NCI-H2107 (cell line): ENCODE results near the gene PRKCE.
"Not testable (repeated sequence)": the region's sequence is repeated elsewhere in the genome, so short reads cannot be mapped to it uniquely, and the experiment has no call there.

Source experiments
- DNase-seq: peaks from one replicate; lab custom pipeline; 2025; lab: John Stamatoyannopoulos, UW

PRKCE gene

DNA sequence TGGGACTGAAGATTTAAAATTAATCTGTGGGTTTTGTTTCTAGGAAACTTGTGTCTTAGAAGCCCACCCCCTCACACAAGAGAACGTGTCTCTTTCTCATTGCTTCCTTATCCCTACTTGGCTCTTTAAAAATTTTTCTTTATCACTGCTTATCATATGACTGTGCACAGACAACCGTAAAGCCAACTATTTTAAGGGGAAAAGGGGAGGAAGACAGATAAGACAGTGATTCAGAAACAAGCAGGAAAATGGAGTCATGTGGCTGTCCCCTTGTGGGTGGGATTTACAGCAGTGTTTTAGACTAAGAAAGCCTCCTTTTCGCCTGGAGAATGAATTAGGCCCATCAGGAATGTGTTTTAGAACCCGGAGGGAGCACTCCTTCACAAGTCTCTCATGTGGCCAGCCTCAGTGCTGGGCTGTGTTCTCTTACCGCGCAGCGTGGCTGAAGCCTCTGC, 17.6 kb downstream of the PRKCE start:
- DNase-seq: no peak

DNA sequence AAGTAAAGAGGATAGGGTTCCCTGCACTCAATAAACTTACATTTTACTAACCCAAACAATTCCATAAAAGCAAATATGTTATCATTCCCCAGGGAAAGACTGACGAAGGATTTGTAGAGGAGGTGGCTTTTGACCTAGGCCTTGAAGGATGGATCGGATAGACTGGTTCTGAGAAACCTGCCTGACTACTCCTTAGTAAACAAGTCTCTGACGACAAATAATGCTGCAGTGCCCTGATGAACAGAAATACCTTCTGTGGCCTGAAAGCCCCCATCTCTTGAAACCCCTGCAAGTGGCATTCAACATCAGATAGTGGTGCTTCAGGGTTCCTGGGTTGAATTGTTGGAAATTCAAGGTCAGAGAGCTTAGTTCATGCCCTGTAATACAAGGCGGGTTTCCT, 19.2 kb downstream of the PRKCE start:
- no peak for DNase-seq

DNA sequence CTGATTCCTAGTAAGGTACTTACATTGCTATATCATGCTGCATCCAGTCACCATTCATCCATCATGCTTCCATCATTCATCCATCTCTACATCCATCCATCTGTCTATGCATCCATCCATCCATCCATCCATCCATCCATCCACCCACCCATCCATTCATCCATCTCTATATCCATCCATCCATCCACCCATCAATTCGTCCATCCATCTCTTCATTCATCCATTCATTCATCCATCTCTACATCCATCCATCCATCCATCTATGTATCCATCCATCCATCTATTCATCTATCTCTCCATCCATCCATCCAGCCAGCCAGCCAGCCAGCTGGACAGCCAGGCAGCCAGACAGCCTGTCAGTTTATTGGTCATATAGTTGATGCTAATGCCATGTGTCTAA, 20.7 kb downstream of the PRKCE start:
- DNase-seq: no peak

DNA sequence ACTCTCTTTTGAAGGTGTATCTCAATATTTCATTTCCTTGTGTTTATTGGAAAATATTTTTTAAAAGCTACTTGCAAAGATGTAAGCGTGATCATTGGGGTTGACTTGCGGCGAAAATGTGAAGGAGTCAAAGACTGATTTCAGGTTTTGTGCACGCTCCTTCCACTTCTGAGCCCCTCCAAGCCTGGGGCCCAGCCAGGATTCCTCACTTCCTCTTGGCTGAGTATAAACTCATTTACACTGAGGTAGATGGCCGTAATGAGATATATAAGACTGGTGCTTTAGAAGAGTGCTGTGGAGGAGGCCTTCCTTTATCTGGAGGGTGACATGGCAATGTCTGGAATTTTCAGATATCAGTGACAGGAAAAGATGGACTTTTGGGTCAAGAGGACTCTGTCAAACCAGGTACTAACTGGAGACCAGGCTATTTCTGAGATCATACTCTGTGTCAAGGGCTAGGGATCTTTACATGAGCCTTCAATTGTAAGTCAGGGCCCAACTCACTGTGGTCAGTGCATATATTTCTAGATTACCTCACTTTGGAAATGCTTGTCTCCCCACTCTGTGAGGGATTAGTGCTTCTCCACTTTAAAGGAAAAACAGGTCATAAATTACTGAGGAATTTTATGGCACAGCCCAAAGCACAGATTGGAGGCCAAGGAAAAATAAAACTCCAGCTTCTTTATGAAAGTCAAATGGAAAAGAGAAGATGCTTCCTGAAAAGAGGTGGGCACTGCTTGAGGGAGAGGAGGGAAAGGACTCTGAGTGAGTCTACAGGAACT, 22.8 kb downstream of the PRKCE start:
- DNase-seq: no peak

DNA sequence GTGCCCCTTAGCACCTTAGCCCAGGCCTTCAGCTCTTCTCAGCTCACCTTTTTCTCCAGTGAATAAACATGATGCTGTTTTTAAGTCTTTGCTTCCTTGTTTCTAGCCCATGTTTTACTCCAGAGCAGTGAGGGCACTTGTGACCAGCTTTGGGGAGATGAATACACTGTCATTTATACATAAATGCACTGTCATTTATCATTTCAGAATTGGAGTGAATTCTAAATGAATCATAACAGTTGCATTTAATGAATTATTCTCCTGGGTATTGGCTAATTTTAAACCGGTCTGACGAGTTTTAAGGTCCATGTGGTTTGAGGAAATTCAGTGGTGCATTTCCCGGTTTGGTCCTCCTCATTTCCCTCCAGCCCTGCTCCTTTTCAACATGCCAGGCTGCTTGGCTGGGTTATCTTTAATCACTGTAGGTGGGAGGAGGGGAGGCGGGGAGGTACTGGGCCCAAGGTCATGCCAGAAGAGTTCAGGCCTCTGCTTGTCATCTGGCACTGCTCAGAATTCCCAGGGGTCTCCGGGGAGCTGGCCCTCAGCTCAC, 23.9 kb downstream of the PRKCE start:
- DNase-seq: no peak

DNA sequence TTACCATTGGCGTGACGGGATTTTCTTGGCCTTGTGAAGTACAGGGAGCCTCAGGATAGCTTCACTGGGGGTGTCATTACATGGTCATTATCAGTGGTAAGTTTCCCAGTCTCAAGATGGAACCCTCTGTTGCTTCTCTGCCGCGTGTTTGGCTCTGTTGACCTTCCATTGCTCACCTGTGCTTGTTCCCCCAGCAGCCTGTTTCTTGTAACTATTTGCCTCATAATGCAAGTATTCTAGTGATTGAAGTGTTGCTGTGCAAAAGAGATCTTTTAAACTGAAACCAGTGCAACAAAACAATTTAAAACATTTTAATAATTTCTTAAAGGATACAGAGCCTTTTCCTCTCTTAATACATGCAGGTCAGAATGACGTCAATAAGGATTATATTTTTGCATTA, 24.6 kb downstream of the PRKCE start:
- no peak for DNase-seq

DNA sequence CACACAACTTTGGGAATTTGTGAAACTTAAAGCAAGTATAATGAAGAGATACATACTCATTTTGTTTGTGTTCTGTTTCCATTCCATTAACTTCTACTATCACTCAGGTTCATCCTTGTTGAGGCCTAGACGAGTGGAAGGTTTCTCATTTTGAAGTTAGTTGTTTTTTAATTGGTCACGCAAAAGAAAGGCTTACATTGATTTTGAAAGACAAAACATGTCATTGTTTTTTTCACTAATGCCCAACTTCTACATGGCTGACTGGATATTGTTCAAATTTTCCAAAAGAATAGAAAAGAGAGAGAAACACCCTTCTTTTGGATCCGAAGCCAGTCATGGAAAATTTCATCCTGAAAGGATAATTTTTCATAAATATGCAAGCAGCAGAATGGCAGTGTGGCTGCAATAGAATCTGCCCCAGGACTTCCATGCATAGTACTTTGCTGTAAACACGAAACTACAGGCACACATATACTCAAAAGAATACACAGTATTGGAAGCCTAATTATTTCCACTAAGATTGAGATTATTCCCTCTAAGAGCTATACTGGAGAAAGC, 27.4 kb downstream of the PRKCE start:
- DNase-seq: no peak

DNA sequence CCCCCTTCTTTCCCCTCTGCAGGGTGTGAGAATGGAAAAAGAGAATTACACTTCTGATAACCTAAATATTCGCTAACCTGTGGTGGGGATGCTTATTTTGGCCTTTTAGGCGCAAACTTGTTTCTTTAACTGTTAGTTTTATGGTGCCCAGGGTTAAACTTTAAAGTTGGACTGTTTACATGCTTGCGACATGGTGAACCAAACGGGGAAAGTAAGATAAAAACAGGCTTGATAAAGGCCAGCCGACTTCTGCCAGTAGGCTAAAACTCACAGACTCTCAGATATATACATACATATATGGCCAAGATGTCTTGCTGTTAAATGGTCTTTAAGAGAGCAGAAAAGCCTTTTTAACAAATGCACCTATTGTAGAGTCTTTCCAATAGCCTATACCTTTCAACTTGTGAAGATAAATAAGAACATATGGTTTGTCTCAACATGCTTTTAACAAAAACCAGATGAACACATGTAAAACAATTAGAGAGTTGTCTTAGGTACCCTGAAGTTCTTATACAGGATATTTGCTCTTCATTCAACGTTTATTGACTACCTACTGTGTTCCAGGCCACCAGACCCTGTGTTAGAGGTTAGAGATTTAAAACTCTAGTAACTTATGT, 29.0 kb downstream of the PRKCE start:
- DNase-seq: no peak

DNA sequence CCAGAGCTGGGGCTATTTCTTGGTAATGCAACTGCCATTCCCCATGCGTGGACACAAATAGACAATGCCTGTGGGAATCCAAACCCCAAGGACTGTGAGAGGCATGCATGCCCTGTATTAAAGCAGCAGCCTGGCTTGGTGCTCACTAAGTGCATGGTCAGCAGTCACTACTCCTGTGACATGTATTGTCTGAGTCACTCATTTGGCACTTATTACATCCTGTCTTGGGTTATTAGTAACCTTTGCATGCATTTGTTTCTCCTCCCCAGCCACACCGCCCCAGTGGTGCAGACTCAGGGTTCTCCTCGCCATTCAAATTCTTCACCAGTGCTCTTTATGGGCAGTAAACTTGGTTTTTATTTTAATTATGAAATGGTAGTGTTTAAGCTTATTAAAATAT, 30.2 kb downstream of the PRKCE start:
- no peak for DNase-seq

DNA sequence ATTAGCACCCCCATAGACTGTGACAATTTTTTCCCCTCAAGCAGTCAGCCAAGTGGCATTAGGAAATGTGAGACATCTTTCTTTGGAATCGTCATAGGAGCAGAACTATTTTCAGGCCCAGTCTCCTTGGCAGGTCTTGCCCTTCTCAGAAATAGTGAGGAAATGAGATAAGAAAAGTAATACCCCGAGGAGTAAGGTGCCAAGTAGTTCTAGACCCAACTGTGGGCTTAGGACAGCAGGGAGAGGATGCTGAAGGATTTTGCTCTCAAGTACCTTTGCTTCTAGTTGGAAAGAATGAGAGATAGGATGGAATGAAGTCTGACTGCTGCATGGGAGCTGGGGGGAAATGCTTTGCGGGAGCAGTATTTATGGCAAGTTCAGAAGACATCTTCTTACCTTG, 31.8 kb downstream of the PRKCE start:
- no peak for DNase-seq

DNA sequence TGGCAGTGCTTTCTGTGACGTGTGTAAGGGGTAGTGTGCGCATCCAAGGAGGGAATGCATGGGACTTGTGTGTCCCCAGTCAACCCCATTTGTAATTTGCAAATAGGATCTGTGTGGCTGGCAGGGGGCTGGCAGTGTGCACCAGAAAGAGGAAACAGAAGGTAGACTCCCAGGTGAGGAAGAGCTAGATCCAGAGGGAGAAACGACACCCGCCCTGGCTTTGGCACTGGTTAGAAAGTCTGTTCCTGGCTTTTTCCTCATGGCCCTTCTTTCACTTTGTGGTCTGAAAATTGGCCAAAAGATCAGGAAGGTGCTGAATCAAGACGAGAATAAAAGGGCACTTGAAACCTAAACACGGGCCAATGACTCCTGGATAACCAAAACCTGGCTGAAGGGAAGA, 33.3 kb downstream of the PRKCE start:
- DNase-seq: no peak

DNA sequence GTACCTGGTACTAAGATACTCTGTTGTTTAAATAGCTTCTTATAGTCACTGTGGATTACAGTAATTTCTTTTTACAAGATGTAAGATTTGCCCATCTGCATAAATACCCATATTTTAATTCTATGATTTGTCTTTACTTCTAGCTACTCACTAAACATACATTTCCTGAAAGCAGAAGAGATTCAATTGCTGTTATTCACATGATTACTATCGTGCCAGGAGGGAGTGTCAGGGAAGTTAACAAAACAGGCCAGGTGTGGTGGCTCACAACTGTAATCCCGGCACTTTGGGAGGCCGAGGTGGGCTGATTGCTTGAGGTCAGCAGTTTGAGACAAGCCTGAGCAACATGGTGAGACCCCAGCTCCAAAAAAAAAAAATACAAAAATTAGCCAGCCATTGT, 33.8 kb downstream of the PRKCE start:
- DNase-seq: no peak

DNA sequence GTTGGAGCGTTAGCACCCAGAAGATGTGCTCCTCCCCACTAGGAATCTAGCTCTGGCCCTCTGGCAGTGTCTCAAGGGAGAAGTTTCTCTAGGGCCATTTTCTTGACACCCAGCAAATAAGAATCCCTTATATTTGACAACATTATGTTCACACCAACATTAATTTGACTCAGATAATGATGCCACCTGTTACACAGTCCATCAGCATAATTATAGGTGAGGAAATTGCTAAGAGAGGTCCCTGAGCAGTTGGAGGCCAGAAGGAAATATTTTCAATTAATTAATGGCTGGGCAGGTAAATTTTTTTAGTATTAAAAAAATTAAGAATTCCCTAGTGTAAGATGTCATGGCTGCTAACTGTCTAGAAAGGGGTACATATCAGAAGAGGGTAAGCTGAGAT, 36.5 kb downstream of the PRKCE start:
- no peak for DNase-seq

DNA sequence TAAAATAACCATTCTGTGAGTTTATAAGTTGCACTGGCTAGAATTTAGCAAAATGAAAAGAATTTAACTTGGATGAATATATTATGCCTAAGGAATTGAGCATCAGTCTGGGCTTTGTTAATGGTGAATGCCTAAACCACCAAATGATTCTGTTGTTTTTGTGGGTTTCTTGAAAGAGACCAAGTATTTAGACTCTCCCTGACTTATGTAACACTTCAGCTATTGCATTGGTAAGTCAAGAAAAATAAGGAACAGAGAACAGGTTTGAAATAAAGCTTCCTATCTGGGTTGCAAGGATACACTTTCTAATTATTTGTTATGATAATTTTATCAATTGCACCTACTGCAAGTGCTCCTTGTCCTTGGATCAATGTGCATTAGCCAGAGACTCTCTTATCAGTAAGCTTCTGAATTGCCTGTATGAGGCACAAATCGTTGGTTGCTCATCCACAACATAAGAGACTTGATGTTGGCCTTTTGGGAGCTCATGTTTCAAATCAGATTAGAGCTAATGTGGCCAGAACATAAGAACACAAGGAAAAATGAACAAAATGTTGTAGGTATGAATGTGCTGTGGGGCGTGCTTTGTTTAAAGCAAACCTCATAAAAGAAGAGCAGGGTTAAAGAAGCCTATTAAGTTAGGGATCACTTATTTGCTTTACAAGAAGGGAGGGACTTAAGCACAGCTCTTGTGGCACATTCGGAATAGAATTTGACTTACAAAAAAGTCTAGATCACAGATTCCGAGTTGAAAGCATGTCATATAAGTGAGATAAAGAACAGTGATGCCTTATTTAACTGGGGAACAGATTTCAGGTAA, 37.2 kb downstream of the PRKCE start:
- DNase-seq: no peak

DNA sequence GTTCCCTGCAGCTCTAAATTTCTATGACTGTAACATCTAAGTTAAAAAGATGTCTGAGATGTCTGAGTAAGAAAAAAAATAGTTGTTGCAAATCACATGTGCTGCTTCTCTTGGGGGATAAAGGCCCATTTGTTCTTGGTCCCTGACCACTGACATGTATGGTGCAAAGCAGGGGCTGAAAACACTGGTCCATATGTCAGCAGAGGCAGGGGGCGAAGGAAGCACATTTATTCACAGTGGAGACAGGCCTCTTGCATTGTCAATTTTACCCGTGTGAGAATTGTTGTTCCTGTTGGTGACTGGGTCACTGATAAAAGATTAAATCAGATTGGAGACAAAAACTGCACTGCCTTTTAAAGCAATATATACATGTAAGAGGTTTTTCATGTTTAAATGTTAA, 38.8 kb downstream of the PRKCE start:
- DNase-seq: no peak

DNA sequence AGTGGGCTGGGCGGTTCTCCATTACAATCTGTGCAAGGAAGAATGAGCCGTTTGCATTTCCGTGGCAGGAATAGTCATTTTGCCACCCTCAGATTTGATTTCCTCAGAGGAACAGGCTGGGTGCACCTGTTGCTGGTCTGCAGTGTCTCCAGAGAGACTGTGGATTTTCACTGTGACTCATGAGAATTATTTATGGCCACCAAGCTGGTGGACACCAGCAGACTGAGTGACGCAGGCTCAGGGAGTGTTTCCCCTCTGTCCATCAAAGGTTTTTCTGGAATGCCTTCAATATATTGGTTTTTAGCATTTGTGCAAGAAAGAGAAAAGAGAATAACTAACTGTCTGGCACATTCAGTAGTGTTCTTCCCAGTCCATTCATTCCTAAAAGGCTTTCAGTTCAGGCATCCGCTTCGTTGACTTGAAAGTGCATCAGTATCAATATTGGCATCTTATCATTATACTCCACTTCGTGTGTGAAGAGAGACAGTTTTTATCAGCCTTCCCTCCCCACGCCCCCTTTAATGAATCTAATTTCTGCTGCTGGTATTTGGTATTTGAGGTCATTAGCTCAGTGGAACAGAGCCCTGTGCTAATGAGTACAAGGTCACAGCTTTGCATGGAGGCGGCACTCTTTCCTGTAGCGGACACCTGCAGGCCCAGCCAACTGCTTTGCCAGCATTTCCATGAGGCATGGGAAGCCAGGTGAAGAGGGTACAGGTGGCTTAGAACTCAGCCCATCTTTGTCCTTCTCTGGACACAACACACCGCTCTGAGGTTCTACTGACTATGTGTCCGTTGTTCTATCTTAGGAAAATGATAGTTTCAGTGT, 39.9 kb downstream of the PRKCE start:
- DNase-seq: no peak

DNA sequence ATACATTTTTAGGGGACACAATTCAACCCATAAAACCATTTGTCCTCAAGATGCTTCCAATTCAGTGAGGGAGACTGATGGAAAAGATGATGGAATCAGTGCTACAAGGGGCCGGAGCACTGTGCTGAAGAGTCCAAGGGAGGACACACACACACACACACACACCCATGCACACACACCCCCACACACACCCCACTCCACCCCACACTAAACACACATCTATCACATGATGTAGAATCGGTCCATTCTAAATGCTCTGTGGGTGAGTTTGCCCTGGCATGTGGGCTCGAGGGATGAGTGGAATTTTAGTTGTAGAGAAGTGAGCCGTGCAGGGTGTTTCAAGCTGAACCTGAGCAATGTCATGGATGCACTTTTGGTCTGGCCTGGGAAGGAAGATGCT, 41.1 kb downstream of the PRKCE start:
- DNase-seq: no peak

DNA sequence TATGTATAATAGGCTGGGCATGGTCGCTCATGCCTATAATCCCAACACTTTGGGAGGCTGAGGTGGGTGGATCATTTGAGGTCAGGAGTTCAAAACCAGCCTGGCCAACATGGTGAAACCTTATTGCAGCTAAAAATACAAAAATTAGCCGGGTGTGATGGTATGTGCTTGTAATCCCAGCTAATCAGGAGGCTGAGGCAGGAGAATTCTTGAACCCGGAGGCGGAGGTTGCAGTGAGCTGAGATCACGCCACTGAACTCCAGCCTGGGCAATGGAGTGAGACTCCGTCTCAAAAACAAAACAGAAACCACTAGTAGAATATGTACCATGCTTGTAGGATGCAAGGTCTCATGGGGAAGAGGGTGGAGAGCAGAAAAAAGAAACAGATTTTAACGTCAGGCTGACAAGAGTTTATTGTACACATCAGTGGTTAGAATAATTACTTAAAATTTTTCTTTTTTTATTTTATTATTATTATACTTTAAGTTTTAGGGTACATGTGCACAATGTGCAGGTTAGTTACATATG, 44.1 kb downstream of the PRKCE start:
- not testable (repeated sequence) for DNase-seq

DNA sequence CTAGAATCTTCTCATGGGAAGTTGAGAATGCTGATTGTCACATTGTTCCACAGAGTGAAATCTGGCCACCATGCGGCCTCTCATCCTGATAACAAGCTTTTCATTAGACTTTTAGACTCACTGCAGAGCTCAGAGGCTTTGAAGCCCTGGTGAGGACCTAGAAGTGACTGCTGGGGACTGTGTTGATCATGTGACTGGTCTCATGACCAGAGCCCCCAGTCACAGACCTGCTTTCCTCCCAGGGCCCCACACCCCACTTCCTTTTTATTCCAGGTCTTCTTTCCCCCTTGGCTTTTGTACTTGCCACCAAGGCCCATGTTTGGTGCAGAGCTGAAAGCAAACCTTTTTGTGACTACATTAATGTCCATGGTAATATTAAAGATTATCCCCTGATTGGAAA, 45.2 kb downstream of the PRKCE start:
- DNase-seq: no peak

DNA sequence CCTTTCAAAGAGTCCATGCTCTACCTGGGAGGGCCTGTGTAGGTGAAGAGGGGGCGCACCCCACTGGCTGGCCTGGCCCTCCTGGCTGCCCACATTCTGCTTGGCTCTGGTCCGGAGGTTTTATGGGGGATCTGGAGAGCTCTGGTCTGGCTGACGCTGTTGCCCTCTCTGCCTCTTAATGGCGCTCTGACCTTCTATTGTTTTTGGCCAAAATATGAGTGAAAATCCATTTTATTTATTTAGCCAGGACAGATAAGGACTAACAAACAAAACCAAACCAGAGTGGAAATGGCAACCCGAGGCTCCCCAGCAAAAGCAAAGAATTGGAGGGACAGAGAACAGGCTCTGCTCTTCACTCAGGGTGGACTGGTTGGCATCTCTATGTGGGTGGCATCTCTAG, 45.7 kb downstream of the PRKCE start:
- DNase-seq: no peak

DNA sequence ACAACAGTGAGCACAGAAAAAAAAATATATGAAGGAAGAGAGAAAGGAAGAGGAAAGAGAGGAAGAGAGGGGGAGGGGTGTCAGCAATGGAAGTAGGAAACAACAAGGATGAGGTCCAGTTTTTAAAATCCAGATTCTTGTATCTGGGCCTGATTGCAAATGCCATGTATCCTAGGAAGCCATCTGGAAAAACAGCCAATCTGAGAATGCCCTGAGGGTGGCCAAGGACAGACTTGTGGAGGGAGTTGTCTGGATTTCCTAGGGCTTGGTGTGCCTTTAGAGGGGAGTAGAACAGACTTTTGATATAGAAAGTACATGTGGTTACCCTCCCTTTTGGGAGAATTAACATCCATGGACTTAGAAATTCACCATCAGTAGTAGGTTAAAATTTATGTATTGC, 47.1 kb downstream of the PRKCE start:
- no peak for DNase-seq
